GM12873 (cell line): ENCODE measurements around the gene ZNF503.

Experiments
- CTCF ChIP-seq: IDR thresholded peaks from 2 replicates; pipeline ENCODE4 v1.5.1; 2012; ENCODE audit warnings: low read depth, mild to moderate bottlenecking, moderate library complexity, low read length, control low read depth; ENCODE audit not compliant: insufficient read depth; ENCODE audit errors: missing control alignments

Gene ZNF503

DNA sequence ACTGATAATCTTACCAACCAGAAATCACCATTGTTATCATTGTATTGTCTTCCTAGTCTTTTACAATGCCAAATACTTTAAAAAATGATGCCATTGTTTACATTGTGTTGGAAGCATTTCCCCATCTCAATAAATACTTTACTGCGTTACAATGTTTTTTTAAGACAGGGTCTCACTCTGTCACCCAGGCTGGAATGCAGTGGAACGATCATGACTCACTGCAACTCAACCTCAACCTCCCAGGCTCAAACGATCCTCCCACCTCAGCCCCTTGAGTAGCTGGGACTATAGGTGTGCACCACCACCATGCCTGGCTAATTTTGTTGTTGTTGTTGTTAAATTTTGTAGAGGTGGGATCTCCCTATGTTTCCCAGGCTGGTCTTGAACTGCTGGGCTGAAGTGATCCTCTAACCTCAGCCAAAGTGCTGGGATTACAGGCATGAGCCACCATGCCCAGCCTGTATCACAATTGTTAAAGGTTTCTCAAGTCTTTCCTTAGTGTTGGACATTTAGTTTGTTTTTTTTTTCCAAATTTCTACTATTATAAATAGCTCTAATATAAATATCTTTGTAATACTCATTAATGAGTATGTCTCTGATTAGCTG, 43.3 kb upstream of the ZNF503 start:
- TF ChIP-seq CTCF: no peak

GRCh38 chr10:75443362-75443761, 41.8 kb upstream of the ZNF503 start:
- no peak for TF ChIP-seq CTCF

GRCh38 chr10:75441682-75442081, 40.1 kb upstream of the ZNF503 start:
- TF ChIP-seq CTCF: no peak

DNA sequence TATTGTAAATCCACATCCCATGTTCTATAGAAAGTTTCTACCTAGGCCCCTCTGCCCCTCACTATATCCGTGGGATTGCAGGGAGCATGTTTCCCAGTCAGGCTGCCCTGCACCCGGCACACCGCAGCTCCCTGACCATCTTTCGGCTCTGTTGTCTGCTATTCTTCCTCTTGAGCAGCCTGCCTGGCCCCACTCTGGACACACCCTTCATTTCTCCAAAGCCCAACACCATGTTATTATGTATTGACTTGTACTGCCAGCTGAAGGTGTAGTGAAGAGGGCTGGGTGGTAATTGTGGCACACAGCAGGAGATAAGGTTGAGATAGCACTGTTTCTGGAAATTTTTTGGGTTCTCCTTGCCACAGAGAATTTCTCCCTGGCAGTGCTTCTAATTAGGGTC, 39.6 kb upstream of the ZNF503 start:
- TF ChIP-seq CTCF: no peak

GRCh38 chr10:75440271-75440793, 38.8 kb upstream of the ZNF503 start:
- no peak for TF ChIP-seq CTCF

DNA sequence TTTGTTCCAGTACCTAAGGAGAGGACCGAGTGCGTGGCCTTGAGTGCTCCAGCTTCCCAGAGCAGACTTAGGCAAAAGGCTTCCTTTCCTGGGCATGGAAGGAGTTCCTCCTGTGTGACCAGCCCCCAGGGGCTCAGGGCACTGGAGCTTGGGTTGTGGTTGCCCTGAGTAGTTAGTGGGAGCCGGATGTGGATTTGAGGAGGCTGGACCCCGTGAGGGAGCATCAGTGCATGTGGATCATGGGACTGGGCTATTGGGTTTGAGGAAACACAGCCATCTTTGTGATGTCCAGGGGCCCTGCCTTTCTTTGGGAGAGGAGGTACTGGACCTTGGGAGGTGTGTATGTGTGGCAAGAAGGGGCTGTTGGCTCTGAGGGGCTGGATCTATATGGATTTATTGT, 38.2 kb upstream of the ZNF503 start:
- no peak for TF ChIP-seq CTCF

GRCh38 chr10:75438275-75438674, 36.7 kb upstream of the ZNF503 start:
- no peak for TF ChIP-seq CTCF
